NCI-H524 treated with DMSO at 0.1 percent for 48 hours (cell line): ENCODE measurements around the gene SCAMP2.

Experiments used
- DNase-seq: peaks from one replicate; lab custom pipeline; 2025; lab: John Stamatoyannopoulos, UW

SCAMP2 gene

DNA sequence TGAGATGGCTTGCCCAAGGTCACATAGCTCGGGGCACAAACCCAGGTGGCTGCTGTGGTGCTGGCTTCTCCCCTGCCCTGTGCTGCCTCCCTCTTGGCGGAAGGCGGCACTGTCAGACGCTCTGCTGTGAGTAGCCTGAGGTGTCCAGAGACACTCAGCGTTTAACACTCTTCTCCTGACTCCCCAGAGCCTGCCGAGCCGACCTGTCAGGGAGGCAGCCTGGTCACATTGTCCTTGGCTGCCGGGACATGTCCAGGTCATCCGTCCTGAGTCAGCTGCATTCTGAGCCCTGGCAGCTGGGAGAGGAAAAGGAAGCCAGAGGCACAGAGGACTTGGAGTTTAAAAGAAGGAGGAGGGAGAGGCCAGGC lies 55.8 kb downstream of the SCAMP2 start:
- DNase-seq = no peak

DNA sequence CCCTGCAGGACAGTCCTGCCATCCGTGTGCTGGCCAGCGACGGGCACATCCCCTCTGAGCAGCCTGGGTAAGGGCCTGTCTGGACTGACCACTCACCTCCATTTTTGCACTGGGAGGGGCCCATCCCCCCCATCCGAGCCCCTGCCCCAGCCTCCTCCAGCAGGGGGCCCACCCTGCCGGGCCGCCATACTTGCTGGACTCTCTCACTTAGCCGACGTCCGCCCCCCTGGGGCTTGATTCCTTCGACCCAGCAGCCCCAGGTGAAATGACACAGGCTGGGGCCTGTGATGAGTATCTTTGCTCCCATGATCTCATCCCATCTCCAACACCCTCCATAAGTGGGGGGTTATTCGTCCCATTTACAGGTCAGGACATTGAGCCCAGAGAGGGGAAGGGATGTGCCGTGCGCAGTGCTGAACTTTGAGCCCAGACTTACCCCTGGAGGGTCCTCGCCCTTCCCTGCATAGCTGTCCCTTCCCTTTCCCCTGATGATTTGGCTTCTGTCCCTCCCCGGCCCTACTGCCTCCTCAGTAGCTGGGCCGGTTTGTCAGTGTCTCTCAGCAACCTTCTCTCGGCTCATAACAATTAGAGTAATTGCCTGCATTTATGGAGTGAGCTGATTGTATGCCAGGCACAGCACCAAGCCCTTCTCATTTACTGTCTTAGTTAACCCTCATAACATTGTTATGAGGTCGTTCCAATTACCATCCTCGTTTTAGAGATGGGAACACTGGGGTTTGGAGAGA lies 56.4 kb downstream of the SCAMP2 start:
- DNase-seq = no peak

- no peak for DNase-seq
These were observed 57.2 kb downstream of the SCAMP2 start for GRCh38 chr15:74815961-74816360.

DNA sequence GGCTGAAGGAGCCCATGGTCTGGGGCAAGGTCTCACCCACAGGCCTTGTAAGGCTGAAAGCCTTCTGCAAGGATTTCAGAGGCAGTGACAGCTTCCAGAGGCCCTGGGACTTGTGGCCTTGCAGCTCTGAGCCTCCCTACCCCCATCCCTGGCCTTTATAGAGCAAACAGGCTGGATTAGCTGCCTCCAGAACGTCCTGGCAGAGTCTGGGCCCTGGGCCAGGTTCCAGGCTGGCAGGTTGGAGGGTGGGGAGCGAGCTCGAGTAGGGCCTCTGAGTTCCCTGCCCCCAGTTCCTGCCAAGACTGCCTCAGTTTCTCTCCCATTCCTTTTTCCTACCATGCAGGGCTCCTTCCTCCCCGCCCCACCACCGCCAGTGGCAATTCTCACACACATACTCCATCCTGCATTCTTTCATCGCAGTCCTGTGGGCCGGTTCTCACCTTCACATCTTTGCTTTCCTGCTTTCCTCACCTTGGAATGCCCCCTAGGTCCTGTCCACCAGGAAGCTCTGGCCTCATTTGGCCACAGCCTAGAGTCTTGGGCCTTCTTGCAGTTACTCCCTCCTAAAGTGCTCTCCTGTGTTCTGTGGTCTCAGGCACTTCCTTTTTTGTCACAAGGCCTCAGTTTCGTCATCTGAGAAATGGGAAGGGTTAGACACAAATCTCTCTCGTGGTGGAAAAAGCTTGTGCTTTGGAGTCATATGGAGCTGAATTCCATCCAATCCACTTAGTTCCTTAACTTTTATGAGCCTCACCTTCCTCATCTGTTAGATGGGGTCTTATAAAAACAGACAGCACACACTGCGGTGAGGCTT lies 57.8 kb downstream of the SCAMP2 start:
- no peak for DNase-seq

GRCh38 chr15:74812533-74812932 lies 60.6 kb downstream of the SCAMP2 start, which contains the start of gene LMAN1L:
TSS of gene LMAN1L (plus strand) at chr15:74812835. CDS start at chr15:74812855, 20 bp downstream.
- DNase-seq = no peak

DNA sequence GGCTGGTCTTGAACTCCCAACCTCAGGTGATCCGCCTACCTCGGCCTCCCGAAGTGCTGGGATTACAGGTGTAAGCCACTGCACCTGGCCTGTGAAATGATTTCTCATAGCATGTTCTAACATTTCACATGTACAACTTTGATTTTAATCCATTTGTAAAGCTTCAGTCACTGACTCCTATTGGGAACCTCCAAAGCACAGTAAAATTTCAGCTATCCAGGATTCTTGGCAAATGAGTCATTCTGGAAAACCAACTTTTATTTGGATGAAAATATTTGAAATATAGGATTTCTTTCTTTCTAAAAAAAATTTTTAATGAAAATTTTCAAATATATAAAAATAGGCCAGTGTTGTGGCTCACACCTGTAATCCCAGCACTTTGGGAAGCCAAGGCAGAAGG lies 63.2 kb downstream of the SCAMP2 start:
- no peak for DNase-seq

DNA sequence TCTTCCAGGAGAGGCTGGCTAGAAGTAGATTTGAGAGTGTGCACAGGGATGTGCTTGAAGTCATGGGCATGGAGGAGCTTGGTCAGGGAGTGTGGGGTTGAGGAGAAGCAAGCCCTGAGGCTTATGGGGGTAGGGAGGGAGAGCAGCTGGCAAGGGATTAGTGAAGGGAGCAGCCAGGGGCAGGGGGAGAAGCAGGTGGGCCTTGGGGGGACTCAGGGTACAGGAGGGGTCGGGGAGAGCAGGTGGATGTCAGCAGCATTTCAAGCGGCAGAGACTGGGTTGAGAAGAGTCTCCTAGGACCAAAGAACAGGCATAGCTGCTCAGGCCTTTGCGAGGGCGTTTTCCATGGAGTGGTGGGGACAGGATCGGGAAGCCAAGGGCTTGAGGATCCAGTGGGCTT lies 63.9 kb downstream of the SCAMP2 start:
- DNase-seq = no peak

DNA sequence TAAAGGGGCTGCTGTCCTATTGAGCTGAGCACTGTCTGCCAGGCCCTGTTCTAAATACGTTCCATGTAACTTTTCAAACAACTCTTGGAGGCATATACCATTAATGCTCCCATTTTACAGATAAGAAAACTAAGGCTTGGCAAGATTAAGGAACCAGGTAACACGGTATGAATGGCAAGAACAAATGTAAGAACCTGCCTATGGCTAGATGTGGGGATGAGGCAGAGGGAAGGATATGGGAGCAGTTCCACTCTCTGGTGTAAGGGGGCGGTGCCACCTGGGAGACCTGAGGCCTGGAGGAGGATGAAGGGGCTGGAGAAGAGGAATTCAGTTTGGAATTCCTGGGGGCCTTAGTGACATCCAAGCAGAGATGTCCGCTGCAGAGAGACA lies 64.3 kb downstream of the SCAMP2 start:
- no peak for DNase-seq

DNA sequence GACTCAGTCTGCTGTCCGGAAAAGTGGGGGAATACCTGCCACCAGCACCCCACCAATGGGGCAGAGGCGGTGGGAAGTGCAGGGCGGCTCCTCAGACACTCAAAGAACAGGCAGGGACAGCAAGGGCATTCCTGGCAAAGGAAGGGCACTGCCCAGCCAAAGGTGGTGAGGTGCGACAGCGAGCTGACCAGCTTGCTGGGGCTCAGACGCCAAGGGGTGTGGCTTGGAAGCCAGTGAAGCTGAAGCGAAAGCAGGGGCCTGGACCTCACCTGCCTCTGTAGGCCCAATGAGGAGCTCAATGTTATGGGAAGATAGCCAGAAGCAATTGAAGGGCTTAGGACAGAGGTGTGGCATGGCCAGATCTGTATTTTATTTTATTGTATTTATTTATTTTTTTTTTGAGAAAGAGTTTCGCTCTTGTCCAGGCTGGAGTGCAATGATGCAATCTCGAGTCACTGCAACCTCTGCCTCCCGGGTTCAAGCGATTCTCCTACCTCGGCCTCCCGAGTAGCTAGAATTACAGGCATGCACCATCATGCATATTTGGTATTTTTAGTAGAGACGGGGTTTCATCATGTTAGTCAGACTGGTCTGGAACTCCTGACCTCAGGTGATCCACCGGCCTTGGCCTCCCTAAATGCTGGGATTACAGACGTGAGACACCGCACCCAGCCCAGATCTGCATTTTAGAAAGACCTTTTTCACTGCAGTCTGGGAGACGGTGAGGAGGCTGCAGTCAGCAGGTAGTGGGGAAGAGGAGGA lies 64.9 kb downstream of the SCAMP2 start:
- DNase-seq = no peak

- no peak for DNase-seq
These were observed 65.9 kb downstream of the SCAMP2 start for GRCh38 chr15:74807282-74807681.

DNA sequence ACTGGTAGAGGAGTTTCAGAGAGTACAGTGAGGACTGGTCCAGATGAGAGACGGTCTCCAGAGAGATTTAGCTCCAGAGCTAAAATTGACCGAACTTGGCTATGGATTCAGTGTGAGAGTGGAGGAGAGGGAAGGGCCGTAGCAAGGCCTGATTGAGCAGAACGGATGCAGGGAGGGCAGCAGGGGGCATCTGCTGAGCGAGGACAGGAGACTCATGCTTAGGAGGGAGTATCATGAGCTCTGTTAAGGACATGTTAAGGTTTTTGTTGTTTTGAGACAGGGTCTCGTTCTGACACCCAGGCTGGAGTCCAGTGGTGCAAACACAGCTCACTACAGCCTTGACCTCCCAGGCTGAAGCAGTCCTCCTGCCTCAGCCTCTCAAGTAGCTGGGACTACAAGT lies 68.2 kb downstream of the SCAMP2 start:
- DNase-seq = no peak

DNA sequence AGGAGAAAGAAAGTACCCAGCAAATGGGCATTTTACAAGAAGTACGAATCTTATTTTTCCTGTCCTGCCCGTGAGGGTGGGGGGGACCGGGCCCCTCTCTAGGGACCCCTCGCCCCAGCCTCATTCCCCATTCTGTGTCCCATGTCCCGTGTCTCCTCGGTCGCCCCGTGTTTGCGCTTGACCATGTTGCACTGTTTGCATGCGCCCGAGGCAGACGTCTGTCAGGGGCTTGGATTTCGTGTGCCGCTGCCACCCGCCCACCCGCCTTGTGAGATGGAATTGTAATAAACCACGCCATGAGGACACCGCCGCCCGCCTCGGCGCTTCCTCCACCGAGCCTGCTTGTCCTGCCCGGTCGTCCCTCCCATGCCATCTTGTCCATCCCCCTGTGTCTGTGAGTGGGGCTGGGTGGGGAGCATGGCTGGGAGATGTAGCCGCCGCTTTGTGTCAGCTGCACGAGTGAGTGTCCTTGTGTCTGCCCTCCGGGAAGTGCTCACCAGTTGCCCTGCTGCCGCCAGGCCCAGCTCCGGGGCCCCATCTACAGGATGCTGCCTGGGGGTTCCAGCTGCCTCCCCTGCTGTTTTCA lies 70.2 kb downstream of the SCAMP2 start:
- DNase-seq = no peak

- DNase-seq = no peak
These were observed 70.9 kb downstream of the SCAMP2 start for GRCh38 chr15:74802290-74802689.

DNA sequence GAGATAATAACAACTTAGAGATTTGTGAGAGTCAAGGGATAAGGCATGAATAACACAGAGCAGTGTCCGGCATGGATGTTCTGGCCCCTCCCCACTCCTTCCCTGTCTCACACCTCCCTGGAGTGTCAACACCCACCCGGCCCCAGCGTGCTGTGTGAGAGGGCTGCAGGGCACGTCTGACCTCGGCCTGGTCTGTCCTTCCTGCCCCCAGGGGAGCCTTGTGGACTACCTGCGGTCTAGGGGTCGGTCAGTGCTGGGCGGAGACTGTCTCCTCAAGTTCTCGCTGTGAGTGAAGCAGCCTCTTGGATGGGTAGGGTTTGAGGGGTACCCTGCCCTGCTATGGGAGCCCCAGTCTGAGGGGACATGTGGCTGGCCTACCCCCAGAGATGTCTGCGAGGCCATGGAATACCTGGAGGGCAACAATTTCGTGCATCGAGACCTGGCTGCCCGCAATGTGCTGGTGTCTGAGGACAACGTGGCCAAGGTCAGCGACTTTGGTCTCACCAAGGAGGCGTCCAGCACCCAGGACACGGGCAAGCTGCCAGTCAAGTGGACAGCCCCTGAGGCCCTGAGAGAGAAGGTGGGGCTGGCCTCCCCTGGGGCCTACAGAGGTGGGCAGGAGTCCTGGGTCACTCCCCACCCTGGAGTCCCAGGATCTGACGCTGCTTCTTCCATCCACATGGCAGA lies 71.7 kb downstream of the SCAMP2 start:
- no peak for DNase-seq

DNA sequence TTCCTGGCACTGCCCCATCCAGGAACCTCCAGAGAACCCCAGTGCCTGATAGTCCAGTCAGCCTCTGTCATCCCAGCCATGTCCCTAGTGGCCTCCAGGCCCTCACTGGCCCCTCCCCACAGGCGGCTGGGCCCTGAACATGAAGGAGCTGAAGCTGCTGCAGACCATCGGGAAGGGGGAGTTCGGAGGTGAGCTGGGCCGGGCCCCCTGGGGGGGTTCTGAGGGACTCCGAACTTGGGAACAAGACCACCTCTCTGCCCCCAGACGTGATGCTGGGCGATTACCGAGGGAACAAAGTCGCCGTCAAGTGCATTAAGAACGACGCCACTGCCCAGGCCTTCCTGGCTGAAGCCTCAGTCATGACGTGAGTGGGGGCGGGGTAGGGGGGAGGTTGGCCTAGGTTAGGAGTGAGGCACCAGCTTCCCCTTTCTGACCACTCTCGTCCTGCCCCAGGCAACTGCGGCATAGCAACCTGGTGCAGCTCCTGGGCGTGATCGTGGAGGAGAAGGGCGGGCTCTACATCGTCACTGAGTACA lies 72.5 kb downstream of the SCAMP2 start:
- DNase-seq = no peak

GRCh38 chr15:74799856-74800558 lies 73.2 kb downstream of the SCAMP2 start:
- DNase-seq = no peak

GRCh38 chr15:74799255-74799855 lies 73.8 kb downstream of the SCAMP2 start:
- no peak for DNase-seq

- DNase-seq = no peak
These were observed 74.5 kb downstream of the SCAMP2 start for GRCh38 chr15:74798388-74799254.

GRCh38 chr15:74795966-74796625 lies 77.1 kb downstream of the SCAMP2 start:
- no peak for DNase-seq
